ENCODE results near the gene FIG4. TPM values are rescaled to one million over a fixed set of nuclear protein-coding genes. Genes with fewer than 3 reads are reported as not detected.

The FIG4 gene
- total RNA-seq, 1 experiment from 2014 or later: 23.1 TPM

GRCh38 chr6:109787312-109787711, 96.2 kb downstream of the FIG4 start:
- Histone ChIP-seq H3K14ac (ENCODE audit: insufficient read depth, low read length) (no peak overlapping the region), H3K4ac (ENCODE audit: low read depth, low read length) (no peak overlapping the region), H3K27me3 (ENCODE audit: insufficient read depth, low read length) (no peaks in the 10 kb centered on the region), H2BK15ac (ENCODE audit: low read depth, low read length) (no peak overlapping the region), H3K23ac (ENCODE audit: insufficient read length, low read depth, low read length) (no peak overlapping the region), H2BK5ac (ENCODE audit: insufficient read length, low read length) (no peak overlapping the region), H4K91ac (ENCODE audit: insufficient read length, low read depth, low read length) (no peak overlapping the region), H3K79me2 (ENCODE audit: insufficient read depth, low read length) (no peaks in the 10 kb centered on the region), H3K27ac (ENCODE audit: insufficient read length, low read depth, low read length) (no peak overlapping the region), H3K4me1 (ENCODE audit: insufficient read depth, low read length) (peaks cover 3% of the 10 kb centered on the region; the same call in 1 of the 2 replicates), H2BK20ac (ENCODE audit: low read depth, low read length, poor library complexity, severe bottlenecking) (no peak overlapping the region), H2BK120ac (ENCODE audit: low read depth, low read length, poor library complexity, severe bottlenecking) (no peak overlapping the region), H3K56ac (ENCODE audit: insufficient read length, low read depth, low read length) (no peak overlapping the region), H3T11ph (ENCODE audit: low read length) (no peak overlapping the region), H2BK12ac (ENCODE audit: insufficient read length, low read depth, low read length) (no peak overlapping the region), H4K5ac (ENCODE audit: insufficient read length, low read depth, low read length) (no peak overlapping the region), H2AK5ac (ENCODE audit: insufficient read length, low read length) (no peak overlapping the region), H3K4me2 (ENCODE audit: insufficient read depth, insufficient read length, low read length) (no peak overlapping the region), H2AFZ (ENCODE audit: low read length) (no peak overlapping the region), H3K79me1 (ENCODE audit: insufficient read depth, low read depth, low read length, poor library complexity, severe bottlenecking) (no peaks in the 10 kb centered on the region), H3K18ac (ENCODE audit: insufficient read length, low read depth, low read length) (no peak overlapping the region), H4K8ac (replicated peaks; ENCODE audit: insufficient read length, low read depth, low read length) (no peak overlapping the region), H3K9me3 (ENCODE audit: control insufficient read depth, low read depth, low read length) (no peaks in the 10 kb centered on the region), H3K23me2 (ENCODE audit: insufficient read length, low read depth, low read length, poor library complexity, severe bottlenecking) (no peaks in the 10 kb centered on the region), H3K9ac (ENCODE audit: extremely low read depth, insufficient read length, low read length) (no peak overlapping the region), H4K20me1 (ENCODE audit: control insufficient read depth, insufficient read depth, insufficient read length) (no peaks in the 10 kb centered on the region)
- Mint-ChIP-seq H3K27me3 (ENCODE audit: low read depth) (no peaks in the 10 kb centered on the region), H3K36me3 (ENCODE audit: insufficient read depth in 1 of 3, low read depth in 3 of 3) (peaks cover 5 to 10% (median 9%) of the 10 kb centered on the region in 3 experiments), H3K27ac (no peak overlapping the region), H3K4me1 (peaks cover 10 to 19% of the 10 kb centered on the region in 2 experiments), H3K4me3 (no peak overlapping the region), H3K9me3 (no peaks in the 10 kb centered on the region)
- no peak for TF ChIP-seq CTCF (conservative IDR thresholded peaks at IDR 0.05)
- DNase-seq: no peak
- WGBS (ENCODE audit: extremely low coverage, insufficient read length, low lambda C conversion rate): no CpG with 5 or more reads among the region's 2 CpGs
